ENCODE results near the gene ZGPAT. TPM values are rescaled to one million over a fixed set of nuclear protein-coding genes. Genes with fewer than 3 reads are reported as not detected.

The ZGPAT gene
- total and polyA plus RNA-seq, 2 of the 4 experiments (the other 2 are of a cell fraction) = 13.4 to 20.2 TPM

- no TSS peak for BruUV-seq (replicated peaks)
- dilution Hi-C loops (cut with HindIII; ENCODE audit: low sequenced_read_pairs, unreplicated experiment) (no loop called here), in situ Hi-C loops (cut with MboI; ENCODE audit: low sequenced_read_pairs) (no loop called here), intact Hi-C loops (cut with micrococcal nuclease) (no loop called here)
- Histone ChIP-seq H2BK15ac (ENCODE audit: low read depth, low read length) (no peak overlapping the region), H4K8ac (ENCODE audit: low read depth in 2 of 2, low read length in 2 of 2) (no peak overlapping the region), H2BK5ac (ENCODE audit: low read depth, low read length, poor library complexity, severe bottlenecking) (no peak overlapping the region), H3K4me2 (ENCODE audit: low read depth, low read length) (no peak overlapping the region), H2BK20ac (ENCODE audit: low read depth, low read length) (no peak overlapping the region), H3K14ac (replicated peaks; ENCODE audit: low read depth, low read length) (no peak overlapping the region), H3K27me3 (ENCODE audit: control insufficient read depth, insufficient read depth, low read length) (no peaks in the 10 kb centered on the region), H4K20me1 (ENCODE audit: insufficient read depth, low read length) (no peaks in the 10 kb centered on the region), H2BK120ac (ENCODE audit: low read depth, low read length) (no peak overlapping the region), H3K9ac (ENCODE audit: low read depth, low read length) (no peak overlapping the region), H3K9me1 (ENCODE audit: insufficient read depth, low read length) (peaks cover 14% of the 10 kb centered on the region), H3K23ac (ENCODE audit: low read depth, low read length) (no peak overlapping the region), H3K36me3 (ENCODE audit: control insufficient read depth, insufficient read depth, low read length) (peaks cover 6% of the 10 kb centered on the region; the same call in 1 of the 2 replicates), H3K27ac (ENCODE audit: insufficient read depth, low read length) (no peak overlapping the region), H4K91ac (ENCODE audit: insufficient read depth, low read depth, low read length) (no peak overlapping the region), H3K4me3 (ENCODE audit: insufficient read depth, low read depth, low read length) (no peak overlapping the region), H3K4ac (ENCODE audit: low read depth, low read length) (no peak overlapping the region), H2AFZ (replicated peaks; ENCODE audit: low read length, poor library complexity) (peak overlapping the region; percentile 21), H3K9me3 (ENCODE audit: control insufficient read depth, insufficient read depth, low read length) (no peaks in the 10 kb centered on the region), H3K79me1 (ENCODE audit: low read depth in 1 of 2, low read length in 2 of 2) (peaks cover 0 to 23% of the 10 kb centered on the region in 2 experiments; a peak in 2 of 4 replicates), H3K18ac (ENCODE audit: low read depth, low read length) (no peak overlapping the region), H2AK9ac (replicated peaks; ENCODE audit: low read depth, low read length, poor library complexity) (peak overlapping the region; percentile 50), H3K56ac (ENCODE audit: extremely low read depth, insufficient read depth, low read length) (no peak overlapping the region), H3K4me1 (ENCODE audit: control insufficient read depth, insufficient read depth, low read length) (peaks cover 15% of the 10 kb centered on the region), H4K5ac (ENCODE audit: low read depth, low read length) (no peak overlapping the region), H2AK5ac (ENCODE audit: low read depth, low read length) (no peak overlapping the region)
- ATAC-seq (ENCODE audit: low read depth) (no peak), DNase-seq (no peak)
- CTCF ChIA-PET = no interaction called here
- TF ChIP-seq RCOR1 (IDR thresholded peaks at IDR 0.05; ENCODE audit: insufficient replicate concordance, low read length) (no peak), MAZ (IDR thresholded peaks at IDR 0.05; ENCODE audit: borderline replicate concordance, low read depth, low read length) (no peak), SMC3 (IDR thresholded peaks at IDR 0.05; ENCODE audit: low read depth, low read length) (no peak), MXI1 (IDR thresholded peaks at IDR 0.05; ENCODE audit: borderline replicate concordance, low read depth, low read length) (no peak), CHD1 (IDR thresholded peaks at IDR 0.05; ENCODE audit: low read depth, low read length) (no peak), BHLHE40 (IDR thresholded peaks at IDR 0.05; ENCODE audit: low read depth, low read length) (no peak)
- POLR2A ChIA-PET (ENCODE audit: unreplicated experiment) = no interaction called here
- 97% methylated on average over 13 of the region's 40 CpGs; no CpG with 5 or more reads in 1 of the 2 experiments for WGBS, 2 experiments (ENCODE audit: extremely low coverage in 2 of 2, insufficient read length in 1 of 2)
These were observed 17.6 kb upstream of the ZGPAT start for GRCh38 chr20:63690003-63690897.

All from IMR-90 (cell line).